ENCODE results near the gene SDC1. TPM values are rescaled to one million over a fixed set of nuclear protein-coding genes. Genes with fewer than 3 reads are reported as not detected.

The SDC1 gene
- polyA plus RNA-seq, 1 donor, result 49.7 TPM

DNA sequence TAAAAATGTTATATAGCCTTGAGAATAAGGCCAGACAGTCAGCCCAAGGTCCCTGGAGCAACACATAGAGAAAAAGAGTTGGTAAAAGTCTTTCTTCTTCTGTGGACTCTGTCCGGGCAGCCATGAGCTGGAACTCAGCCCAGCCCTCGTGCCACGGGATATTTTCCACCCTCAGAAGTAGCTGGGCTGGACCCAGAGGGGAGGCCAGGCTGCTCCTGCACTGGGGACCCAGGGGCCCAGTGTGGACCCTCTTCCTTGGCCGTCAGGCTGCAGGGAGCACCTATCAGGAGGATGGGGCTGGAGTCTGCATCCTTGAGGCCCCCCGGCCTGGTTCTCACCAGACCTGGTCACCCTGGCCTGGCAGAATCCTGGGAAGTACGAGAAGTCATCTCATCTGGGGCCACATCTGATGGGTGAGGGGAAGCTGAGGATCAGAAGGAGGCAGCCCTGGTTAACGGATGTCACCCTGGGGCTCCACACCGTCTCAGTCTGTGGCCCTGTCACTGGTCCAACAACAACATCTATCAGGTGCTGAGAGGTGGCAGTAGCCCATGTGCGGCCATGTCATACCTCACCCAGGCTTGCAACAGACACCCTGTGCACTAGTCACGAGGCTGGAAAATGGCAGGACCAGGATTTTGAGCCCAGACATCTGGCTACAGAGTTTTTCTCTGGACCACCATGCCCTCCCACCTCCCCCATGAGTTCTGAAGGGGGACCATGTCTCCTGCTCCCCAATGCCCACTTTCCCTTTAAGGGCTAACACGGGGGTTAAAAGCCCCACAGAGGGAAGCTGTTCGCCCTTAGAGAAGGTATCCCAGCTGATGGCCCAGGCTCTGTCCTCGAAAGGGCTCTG lies 33.0 kb downstream of the SDC1 start:
- Histone ChIP-seq H3K27ac (ENCODE audit: low read length) (peak overlapping the region; percentile 25), H3K4me1 (ENCODE audit: control insufficient read depth, insufficient read depth, low read length) (peaks cover 34% of the 10 kb centered on the region), H3K27me3 (ENCODE audit: control insufficient read depth, insufficient read depth, low read length) (no peaks in the 10 kb centered on the region), H3K36me3 (ENCODE audit: control insufficient read depth, insufficient read depth, low read length) (no peaks in the 10 kb centered on the region), H3K4me3 (ENCODE audit: low read length) (no peak overlapping the region), H3K9me3 (ENCODE audit: control insufficient read depth, low read depth, low read length) (peaks cover 7% of the 10 kb centered on the region)
- WGBS (ENCODE audit: insufficient coverage, low lambda C conversion rate), result no CpG with 5 or more reads among the region's 13 CpGs
- DNase-seq, result peak; percentile 60 to 78

DNA sequence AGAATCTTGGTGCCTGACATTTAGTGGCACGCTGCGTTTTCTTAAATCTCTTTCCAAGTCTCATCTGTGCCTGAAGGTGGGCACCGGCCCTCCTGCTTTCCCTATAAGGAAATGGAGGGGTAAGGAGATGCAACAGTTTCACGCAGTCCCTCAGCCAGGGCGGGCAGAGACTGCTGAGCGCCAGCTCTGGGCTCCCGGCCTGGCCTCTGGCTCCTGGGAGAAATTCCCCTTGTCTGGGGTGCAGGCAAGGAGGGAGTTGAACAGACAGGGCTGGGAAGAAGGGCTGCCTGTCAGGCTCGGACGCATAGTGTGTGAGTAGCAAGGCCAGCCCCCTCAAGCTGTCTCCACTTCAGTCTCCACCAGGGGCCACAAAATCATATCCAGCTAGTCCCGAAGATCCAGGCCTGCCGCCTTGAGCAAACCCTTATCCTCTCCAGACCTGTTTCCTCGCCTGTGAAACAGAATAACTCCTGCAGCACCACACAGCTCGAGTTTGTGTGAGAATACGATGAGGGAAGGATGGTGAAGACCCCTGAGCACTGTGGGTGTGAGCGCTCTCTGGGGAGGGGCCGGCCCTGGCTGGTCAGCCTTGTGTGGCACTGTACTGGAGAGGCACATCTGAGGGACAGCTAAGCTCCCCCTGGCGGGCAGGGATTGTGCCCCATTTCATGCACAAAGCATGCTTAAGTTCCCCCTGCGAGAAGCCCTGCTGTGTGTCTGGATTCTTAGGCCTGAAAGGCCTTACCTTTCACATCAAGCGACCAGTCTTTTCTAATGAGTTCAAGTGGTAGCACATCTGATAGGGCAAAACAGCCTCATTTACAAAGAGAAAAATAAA lies 33.8 kb downstream of the SDC1 start:
- no peaks in the 10 kb centered on the region for H3K27me3 ChIP-seq (ENCODE audit: control insufficient read depth, insufficient read depth, low read length)
- no peaks in the 10 kb centered on the region for H3K36me3 ChIP-seq (ENCODE audit: control insufficient read depth, insufficient read depth, low read length)
- H3K4me1 ChIP-seq (ENCODE audit: control insufficient read depth, insufficient read depth, low read length), result peaks cover 33% of the 10 kb centered on the region
- H3K9me3 ChIP-seq (ENCODE audit: control insufficient read depth, low read depth, low read length), result no peaks in the 10 kb centered on the region
- no peak overlapping the region for H3K4me3 ChIP-seq (ENCODE audit: low read length)
- WGBS (ENCODE audit: insufficient coverage, low lambda C conversion rate), result no CpG with 5 or more reads among the region's 19 CpGs
- H3K27ac ChIP-seq (ENCODE audit: low read length), result peak overlapping the region; percentile 25
- no peak for DNase-seq

DNA sequence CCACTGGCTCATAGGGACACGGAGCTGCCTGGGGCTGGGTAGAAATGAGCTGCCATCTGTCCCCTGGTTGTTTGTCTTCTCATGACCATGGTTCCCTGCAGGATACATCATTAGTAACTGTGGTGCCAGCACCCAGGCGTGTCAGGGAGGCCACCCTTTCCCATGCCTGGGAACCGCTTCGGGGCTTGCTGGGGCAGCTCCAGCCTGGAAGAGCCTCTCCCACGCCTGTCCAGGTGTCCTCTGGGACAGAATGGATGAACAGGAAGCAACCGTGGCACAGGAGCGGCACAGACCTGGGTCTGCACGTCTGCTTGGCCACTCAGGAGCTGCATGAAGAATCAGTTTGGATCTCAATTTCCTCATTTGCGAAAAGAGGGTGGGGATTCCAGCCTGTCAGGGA lies 34.8 kb downstream of the SDC1 start:
- DNase-seq, result no peak
- WGBS (ENCODE audit: insufficient coverage, low lambda C conversion rate), result no CpG with 5 or more reads among the region's 9 CpGs
- no peaks in the 10 kb centered on the region for H3K36me3 ChIP-seq (ENCODE audit: control insufficient read depth, insufficient read depth, low read length)
- H3K9me3 ChIP-seq (ENCODE audit: control insufficient read depth, low read depth, low read length), result no peaks in the 10 kb centered on the region
- no peak overlapping the region for H3K27ac ChIP-seq (ENCODE audit: low read length)
- no peak overlapping the region for H3K4me3 ChIP-seq (ENCODE audit: low read length)
- H3K4me1 ChIP-seq (ENCODE audit: control insufficient read depth, insufficient read depth, low read length), result peaks cover 36% of the 10 kb centered on the region
- no peaks in the 10 kb centered on the region for H3K27me3 ChIP-seq (ENCODE audit: control insufficient read depth, insufficient read depth, low read length)

DNA sequence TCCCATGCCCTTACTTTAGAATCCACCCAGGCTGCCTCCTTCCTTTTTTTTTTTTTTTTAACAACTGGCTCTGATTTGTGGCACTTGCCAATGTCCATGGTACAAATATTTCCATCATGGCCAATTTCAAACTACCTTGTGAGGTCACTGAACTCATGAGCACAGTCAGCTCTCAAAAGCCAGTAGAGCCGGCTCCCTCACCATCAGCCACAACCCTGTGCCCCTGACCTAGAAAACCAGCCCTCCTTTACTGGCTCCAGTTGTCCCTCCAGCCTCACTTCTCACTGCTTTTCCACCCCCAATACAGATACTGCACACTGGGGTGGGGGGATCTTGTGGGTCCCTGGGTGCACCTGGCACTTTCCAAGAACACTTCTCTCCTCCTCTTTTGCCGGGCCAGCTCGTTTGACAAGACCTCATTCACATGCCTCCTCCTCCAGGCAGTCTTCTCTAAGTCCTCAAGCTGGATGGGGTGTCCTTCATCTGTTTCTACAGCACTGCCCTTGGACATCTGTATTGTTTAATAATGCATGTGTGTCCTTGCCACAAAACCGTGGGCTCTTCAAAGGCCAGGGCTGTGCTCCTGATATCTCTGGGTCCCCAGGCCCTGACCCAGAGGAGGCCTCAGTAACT lies 35.5 kb downstream of the SDC1 start:
- no CpG with 5 or more reads among the region's 4 CpGs for WGBS (ENCODE audit: insufficient coverage, low lambda C conversion rate)
- no peak overlapping the region for H3K4me3 ChIP-seq (ENCODE audit: low read length)
- peaks cover 41% of the 10 kb centered on the region for H3K4me1 ChIP-seq (ENCODE audit: control insufficient read depth, insufficient read depth, low read length)
- H3K9me3 ChIP-seq (ENCODE audit: control insufficient read depth, low read depth, low read length), result no peaks in the 10 kb centered on the region
- H3K36me3 ChIP-seq (ENCODE audit: control insufficient read depth, insufficient read depth, low read length), result no peaks in the 10 kb centered on the region
- no peak for DNase-seq
- H3K27me3 ChIP-seq (ENCODE audit: control insufficient read depth, insufficient read depth, low read length), result no peaks in the 10 kb centered on the region
- no peak overlapping the region for H3K27ac ChIP-seq (ENCODE audit: low read length)

DNA sequence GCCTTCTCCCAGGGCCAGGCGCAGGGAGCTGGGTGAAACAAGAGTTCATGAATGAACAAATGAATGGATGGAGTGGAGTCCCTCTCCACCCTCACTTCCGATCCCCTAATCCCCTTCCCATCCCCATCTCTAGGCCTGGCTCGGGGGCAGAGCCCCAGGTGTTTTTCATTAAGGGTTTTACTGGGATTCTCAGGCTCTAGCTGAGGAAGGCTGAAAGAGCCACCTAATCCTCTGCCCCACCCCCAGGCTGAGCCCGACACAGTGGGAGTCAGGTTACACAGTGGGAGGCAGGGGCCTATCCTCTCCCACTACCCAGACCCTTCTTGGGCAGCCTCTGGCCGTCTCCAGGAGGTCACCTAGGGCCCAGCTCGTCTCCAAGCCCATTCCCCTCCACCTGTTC lies 36.1 kb downstream of the SDC1 start:
- no peak for DNase-seq
- Histone ChIP-seq H3K36me3 (ENCODE audit: control insufficient read depth, insufficient read depth, low read length) (no peaks in the 10 kb centered on the region), H3K4me3 (ENCODE audit: low read length) (no peak overlapping the region), H3K27me3 (ENCODE audit: control insufficient read depth, insufficient read depth, low read length) (no peaks in the 10 kb centered on the region), H3K9me3 (ENCODE audit: control insufficient read depth, low read depth, low read length) (no peaks in the 10 kb centered on the region), H3K27ac (ENCODE audit: low read length) (no peak overlapping the region), H3K4me1 (ENCODE audit: control insufficient read depth, insufficient read depth, low read length) (peaks cover 46% of the 10 kb centered on the region)
- WGBS (ENCODE audit: insufficient coverage, low lambda C conversion rate), result 100% methylated on average over 1 of the region's 6 CpGs

DNA sequence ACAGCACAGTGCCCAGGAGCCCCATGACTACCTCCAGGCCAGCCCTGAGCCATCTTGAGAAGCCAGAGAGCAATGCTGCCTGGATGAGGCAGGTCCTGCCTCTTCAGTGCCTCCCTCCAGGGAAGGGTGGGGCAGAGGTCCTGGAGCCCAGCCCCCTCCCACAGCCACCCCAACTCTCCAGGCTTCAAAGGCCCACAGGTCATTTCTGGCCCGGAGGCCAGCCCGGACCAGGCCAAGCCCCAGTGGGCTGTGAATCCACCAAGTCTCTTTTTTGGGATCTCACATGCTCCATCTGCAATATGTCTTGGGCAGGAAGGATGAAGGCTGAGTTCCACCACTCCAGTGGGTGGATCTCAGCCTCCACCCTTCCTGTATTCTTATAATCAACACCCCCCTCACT lies 36.7 kb downstream of the SDC1 start:
- Histone ChIP-seq H3K27ac (ENCODE audit: low read length) (no peak overlapping the region), H3K36me3 (ENCODE audit: control insufficient read depth, insufficient read depth, low read length) (no peaks in the 10 kb centered on the region), H3K9me3 (ENCODE audit: control insufficient read depth, low read depth, low read length) (no peaks in the 10 kb centered on the region), H3K27me3 (ENCODE audit: control insufficient read depth, insufficient read depth, low read length) (no peaks in the 10 kb centered on the region), H3K4me3 (ENCODE audit: low read length) (no peak overlapping the region), H3K4me1 (ENCODE audit: control insufficient read depth, insufficient read depth, low read length) (peaks cover 49% of the 10 kb centered on the region)
- WGBS (ENCODE audit: insufficient coverage, low lambda C conversion rate), result no CpG with 5 or more reads among the region's 2 CpGs
- DNase-seq, result no peak

DNA sequence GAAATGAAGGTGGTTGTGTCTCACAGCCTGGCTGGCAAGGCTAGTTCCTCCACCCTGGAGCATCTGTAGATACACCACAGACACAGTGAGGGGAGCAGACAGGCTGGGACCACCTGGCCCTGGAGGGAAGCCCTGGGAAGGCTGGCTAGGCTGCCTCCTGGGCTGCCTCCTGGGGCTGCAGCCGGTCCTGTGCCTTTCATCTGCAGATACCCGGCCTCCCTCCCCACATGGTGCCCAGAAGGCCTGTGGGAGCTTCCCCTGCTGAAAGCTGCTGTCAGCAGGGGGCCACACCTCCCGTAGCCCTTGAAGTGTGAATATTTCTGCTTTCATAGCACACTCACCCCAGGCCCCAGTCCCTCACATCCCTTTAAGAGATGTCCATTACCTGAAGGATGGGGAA lies 37.6 kb downstream of the SDC1 start:
- no CpG with 5 or more reads among the region's 3 CpGs for WGBS (ENCODE audit: insufficient coverage, low lambda C conversion rate)
- Histone ChIP-seq H3K9me3 (ENCODE audit: control insufficient read depth, low read depth, low read length) (no peaks in the 10 kb centered on the region), H3K4me1 (ENCODE audit: control insufficient read depth, insufficient read depth, low read length) (peaks cover 49% of the 10 kb centered on the region), H3K27ac (ENCODE audit: low read length) (no peak overlapping the region), H3K27me3 (ENCODE audit: control insufficient read depth, insufficient read depth, low read length) (no peaks in the 10 kb centered on the region), H3K36me3 (ENCODE audit: control insufficient read depth, insufficient read depth, low read length) (no peaks in the 10 kb centered on the region), H3K4me3 (ENCODE audit: low read length) (no peak overlapping the region)
- no peak for DNase-seq

DNA sequence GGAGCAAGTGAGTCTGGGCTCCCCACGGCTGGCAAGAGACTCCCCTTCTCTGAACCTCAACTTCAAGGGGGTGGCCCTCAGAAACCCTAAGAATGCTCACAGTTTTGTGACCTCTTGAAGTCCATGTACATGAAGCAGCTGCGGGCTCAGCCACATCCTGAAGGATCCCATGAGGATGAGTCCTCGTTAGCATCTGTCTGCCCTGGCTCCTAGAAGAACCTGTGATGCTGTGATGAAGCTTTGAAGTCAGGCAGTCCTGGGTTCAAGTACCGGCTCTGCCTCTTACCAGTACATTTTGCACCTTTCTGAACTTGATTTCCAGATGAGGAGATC lies 38.1 kb downstream of the SDC1 start:
- Histone ChIP-seq H3K4me3 (ENCODE audit: low read length) (no peak overlapping the region), H3K27me3 (ENCODE audit: control insufficient read depth, insufficient read depth, low read length) (no peaks in the 10 kb centered on the region), H3K27ac (ENCODE audit: low read length) (peak overlapping the region; percentile 76), H3K4me1 (ENCODE audit: control insufficient read depth, insufficient read depth, low read length) (peaks cover 45% of the 10 kb centered on the region), H3K9me3 (ENCODE audit: control insufficient read depth, low read depth, low read length) (no peaks in the 10 kb centered on the region), H3K36me3 (ENCODE audit: control insufficient read depth, insufficient read depth, low read length) (no peaks in the 10 kb centered on the region)
- no peak for DNase-seq
- no CpG with 5 or more reads among the region's 4 CpGs for WGBS (ENCODE audit: insufficient coverage, low lambda C conversion rate)

DNA sequence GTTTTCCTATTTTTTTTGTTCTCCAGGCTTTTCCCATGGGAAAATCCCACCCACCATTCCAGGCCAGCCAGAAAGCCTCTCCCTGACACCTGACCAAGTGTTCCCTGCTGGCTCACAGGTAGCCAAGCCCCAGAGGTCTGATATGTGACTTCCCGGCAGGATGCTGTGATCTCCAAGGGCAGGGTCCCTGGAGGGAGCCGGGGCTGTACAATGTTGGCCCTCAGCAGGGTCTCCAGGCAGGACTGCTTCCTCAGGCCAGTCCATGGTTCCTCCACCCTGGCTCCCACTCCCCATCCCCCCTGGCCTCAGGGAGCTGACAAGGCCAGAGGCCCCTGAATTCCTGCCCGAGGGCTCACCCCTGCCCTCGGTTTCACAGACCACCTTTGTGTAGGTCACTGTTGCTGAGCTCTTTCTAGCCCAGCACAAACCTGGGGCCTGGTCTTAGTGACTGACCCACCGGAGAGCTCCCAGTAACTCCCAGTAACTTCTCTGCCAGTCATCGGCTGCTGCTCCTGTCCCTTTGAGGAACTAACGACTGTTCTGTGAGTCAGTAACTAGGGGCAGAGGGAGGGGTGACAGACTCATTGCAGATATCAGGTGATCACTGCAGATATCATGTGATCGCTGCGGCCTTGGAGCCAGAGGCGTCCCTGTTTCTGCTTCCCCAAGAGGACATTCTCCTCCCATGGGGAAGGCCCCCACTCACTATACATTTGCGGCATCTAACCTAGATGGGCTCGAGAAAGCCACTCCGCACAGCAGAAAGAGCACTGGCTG lies 38.7 kb downstream of the SDC1 start:
- no peaks in the 10 kb centered on the region for H3K36me3 ChIP-seq (ENCODE audit: control insufficient read depth, insufficient read depth, low read length)
- no peaks in the 10 kb centered on the region for H3K27me3 ChIP-seq (ENCODE audit: control insufficient read depth, insufficient read depth, low read length)
- WGBS (ENCODE audit: insufficient coverage, low lambda C conversion rate), result no CpG with 5 or more reads among the region's 13 CpGs
- no peaks in the 10 kb centered on the region for H3K9me3 ChIP-seq (ENCODE audit: control insufficient read depth, low read depth, low read length)
- DNase-seq, result peak; percentile 83 to 88
- H3K4me3 ChIP-seq (ENCODE audit: low read length), result peak overlapping the region; percentile 1
- H3K4me1 ChIP-seq (ENCODE audit: control insufficient read depth, insufficient read depth, low read length), result peaks cover 39% of the 10 kb centered on the region
- H3K27ac ChIP-seq (ENCODE audit: low read length), result peak overlapping the region; percentile 76
